LNCAP (cell line): ENCODE measurements around the gene SLIT3.

Source experiments
- TF ChIP-seq, protein P1 (sequence below): fragments of 450-650 bp; IDR thresholded peaks from 2 replicates; pipeline ENCODE4 v1.5.1; 2017; ENCODE audit warnings: mild to moderate bottlenecking

Gene SLIT3

DNA sequence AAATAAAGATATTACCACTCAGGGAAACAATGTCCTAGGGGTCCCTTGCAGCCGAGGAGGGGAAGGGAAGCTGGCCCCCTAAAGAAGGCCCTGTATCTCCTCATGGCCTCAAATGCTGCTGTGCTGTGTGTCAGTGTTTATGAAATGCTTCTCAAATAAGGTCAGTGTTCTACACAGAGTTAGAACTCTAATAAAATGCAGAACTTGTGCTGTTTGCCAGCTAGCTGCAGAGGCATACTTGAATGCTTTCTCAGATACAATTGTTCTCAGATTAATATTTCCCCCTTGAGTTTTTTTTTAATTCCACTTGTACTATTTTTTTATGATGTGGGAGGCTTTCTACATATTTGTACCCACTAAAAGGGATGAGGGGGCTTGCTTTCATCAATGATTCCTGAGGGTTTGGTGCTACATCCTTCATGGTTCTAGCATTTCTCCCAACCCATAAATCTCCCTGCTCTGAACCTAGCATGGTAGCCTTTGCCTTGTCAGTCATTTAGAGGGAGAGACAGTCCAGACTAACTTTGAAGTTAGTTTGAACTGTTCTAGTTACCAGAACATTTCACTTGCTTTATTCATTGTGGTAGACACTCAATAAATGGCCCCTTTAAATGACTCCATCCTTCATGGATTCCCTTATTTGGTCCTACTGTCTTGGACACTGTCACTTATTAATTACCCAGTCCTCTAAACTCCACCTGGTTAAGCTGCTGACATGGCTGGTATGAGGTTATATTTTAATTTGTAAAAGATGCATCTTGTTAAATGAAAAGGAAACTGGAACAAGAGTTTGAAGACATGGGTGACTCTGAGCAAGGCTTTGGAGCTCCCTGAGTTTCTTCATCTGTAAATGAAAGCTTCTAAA lies 12.6 kb downstream of the SLIT3 start:
- TF ChIP-seq, protein P1, sequence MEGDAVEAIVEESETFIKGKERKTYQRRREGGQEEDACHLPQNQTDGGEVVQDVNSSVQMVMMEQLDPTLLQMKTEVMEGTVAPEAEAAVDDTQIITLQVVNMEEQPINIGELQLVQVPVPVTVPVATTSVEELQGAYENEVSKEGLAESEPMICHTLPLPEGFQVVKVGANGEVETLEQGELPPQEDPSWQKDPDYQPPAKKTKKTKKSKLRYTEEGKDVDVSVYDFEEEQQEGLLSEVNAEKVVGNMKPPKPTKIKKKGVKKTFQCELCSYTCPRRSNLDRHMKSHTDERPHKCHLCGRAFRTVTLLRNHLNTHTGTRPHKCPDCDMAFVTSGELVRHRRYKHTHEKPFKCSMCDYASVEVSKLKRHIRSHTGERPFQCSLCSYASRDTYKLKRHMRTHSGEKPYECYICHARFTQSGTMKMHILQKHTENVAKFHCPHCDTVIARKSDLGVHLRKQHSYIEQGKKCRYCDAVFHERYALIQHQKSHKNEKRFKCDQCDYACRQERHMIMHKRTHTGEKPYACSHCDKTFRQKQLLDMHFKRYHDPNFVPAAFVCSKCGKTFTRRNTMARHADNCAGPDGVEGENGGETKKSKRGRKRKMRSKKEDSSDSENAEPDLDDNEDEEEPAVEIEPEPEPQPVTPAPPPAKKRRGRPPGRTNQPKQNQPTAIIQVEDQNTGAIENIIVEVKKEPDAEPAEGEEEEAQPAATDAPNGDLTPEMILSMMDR = no peak

GRCh38 chr5:169287529-169287928 lies 13.4 kb downstream of the SLIT3 start:
- TF ChIP-seq, protein P1 = no peak

DNA sequence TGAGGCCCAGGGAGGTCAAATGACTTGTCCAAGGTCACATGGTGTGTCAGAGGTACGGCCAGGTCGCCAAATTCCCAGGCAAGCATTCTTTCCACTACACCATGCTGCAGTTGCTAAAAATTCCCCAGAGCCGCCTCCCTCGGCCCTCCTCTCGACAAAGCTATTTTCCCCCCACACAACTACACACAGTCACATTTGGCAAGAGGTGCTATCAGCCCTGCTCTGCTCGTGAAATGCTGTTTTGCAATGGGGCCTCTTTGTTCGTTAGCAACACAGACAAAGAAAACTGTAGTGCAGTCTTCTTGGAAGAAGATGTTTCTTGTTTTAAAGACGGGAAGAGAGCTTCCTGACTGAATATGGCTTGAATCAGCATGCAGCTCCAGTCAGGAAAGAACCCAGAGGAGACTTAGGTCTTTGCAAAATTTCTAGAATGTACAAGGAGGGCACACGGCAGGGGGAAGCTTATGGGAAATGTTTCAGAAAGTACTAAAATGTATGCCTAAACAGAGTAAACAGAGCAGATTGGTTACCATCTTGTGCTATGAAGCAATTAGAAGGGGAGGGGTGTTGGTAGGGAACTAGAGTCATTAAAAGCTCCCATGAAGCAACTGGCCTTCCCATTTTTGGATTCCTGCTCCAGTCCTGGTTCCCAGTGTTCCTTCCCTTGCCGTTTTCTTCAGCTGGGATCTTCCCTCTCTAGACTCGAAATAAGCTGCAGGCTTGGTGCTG lies 14.2 kb downstream of the SLIT3 start:
- TF ChIP-seq, protein P1 = no peak

DNA sequence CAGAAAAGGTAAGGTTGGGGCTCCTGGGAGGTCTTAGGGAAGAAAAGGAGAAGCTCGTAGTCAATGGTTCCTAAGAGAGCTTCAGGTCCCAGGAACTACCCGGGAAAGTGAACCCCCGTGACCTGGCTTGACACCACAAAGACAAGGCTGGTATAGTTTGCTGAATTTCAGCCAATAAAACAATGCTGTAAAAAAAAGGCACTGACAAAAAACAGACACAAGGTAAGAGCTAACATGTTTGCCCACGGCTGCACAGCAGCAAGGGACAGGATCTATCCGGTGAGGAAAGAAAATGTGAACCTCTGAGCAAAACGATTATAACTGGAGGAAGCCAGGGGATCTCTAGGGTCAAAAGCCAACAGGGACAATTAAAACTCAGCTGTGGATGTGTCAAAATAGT lies 17.1 kb downstream of the SLIT3 start:
- TF ChIP-seq, protein P1 = no peak

- TF ChIP-seq, protein P1 = no peak
Observed at GRCh38 chr5:169281625-169282024, 19.3 kb downstream of the SLIT3 start.

GRCh38 chr5:169280696-169281095 lies 20.2 kb downstream of the SLIT3 start:
- TF ChIP-seq, protein P1 = no peak

- TF ChIP-seq, protein P1 = no peak
Observed at GRCh38 chr5:169280286-169280685, 20.7 kb downstream of the SLIT3 start.
